ENCODE results near the gene TADA2B.

Gene TADA2B

DNA sequence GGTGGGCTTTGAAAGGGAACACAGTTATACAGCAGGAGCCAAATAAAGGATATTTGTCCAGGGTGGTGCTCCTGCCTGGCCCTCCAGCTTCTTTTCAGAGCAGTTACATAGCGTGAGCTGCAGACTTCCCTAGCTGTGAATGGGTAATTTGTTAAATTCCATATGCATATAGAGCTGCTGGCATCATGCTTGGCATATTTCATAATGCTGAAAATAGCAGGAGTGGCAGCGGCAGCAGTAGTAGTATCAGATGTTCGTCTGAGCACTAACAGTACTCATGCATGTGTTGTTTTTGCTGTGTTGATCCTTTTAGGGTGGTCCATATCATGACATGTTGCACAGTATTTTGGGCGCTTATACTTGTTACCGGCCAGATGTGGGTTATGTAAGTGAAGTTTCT lies 33.6 kb upstream of the TADA2B start:
- no peak overlapping the region for H3K4me3 Mint-ChIP-seq
- H3K9me3 Mint-ChIP-seq, result no peaks in the 10 kb centered on the region
- peaks cover 29% of the 10 kb centered on the region for H3K36me3 Mint-ChIP-seq (ENCODE audit: low read depth)
- H3K4me1 Mint-ChIP-seq, result peaks cover 6% of the 10 kb centered on the region
- H3K27me3 Mint-ChIP-seq, result no peaks in the 10 kb centered on the region
- ATAC-seq (no peak), DNase-seq (no peak)
- no peak overlapping the region for H3K27ac Mint-ChIP-seq

DNA sequence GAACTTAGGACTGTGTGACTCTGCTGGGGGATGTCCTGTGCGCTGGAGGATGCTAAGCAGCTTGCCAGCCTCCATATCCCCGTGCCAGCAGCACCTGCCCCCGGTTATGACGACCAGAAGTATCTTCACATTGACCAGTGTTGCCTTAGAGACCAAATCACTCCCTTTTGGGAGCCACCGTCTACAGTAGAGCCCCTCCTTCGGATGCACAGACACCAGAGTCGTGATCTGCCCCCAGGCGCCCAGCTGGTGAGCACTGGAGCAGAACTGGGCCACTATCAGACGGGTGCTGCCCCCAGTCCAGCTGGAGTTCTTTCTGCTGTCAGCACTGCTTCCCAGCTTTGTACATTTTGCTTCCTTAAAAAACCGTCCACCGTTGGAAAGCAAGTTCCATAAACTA lies 30.0 kb upstream of the TADA2B start:
- no peak overlapping the region for H3K4me3 Mint-ChIP-seq

DNA sequence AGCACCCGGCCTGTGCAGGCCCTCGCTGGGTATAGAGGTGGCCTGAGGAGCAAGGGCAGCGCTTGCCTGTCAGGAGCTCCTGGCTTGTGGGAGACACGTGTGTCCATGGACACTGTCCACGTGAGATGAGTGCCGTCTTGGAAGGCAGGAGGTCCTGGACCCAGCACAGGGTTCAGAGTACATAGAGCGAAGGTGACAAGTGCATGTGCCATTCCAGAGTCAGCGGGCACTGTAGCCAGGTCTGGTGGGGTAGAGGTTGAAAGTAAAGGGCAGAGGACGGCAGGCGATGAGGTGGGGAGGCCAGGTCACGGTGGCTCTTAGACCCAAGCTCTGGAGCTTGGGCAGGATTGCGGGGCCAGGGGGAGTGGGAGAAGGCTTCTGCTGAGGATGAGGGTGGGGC lies 28.4 kb upstream of the TADA2B start:
- H3K36me3 Mint-ChIP-seq (ENCODE audit: low read depth), result peaks cover 25% of the 10 kb centered on the region
- peaks cover 6% of the 10 kb centered on the region for H3K4me1 Mint-ChIP-seq
- H3K27ac Mint-ChIP-seq, result no peak overlapping the region
- no peaks in the 10 kb centered on the region for H3K27me3 Mint-ChIP-seq
- DNase-seq (no peak), ATAC-seq (no peak)
- H3K4me3 Mint-ChIP-seq, result no peak overlapping the region
- H3K9me3 Mint-ChIP-seq, result no peaks in the 10 kb centered on the region

More for the DNA sequence above, 30.0 kb upstream of the TADA2B start:
- ATAC-seq (no peak), DNase-seq (no peak)
- Mint-ChIP-seq H3K27ac (no peak overlapping the region), H3K36me3 (ENCODE audit: low read depth) (peaks cover 33% of the 10 kb centered on the region), H3K4me1 (peaks cover 6% of the 10 kb centered on the region), H3K27me3 (no peaks in the 10 kb centered on the region), H3K9me3 (no peaks in the 10 kb centered on the region)

DNA sequence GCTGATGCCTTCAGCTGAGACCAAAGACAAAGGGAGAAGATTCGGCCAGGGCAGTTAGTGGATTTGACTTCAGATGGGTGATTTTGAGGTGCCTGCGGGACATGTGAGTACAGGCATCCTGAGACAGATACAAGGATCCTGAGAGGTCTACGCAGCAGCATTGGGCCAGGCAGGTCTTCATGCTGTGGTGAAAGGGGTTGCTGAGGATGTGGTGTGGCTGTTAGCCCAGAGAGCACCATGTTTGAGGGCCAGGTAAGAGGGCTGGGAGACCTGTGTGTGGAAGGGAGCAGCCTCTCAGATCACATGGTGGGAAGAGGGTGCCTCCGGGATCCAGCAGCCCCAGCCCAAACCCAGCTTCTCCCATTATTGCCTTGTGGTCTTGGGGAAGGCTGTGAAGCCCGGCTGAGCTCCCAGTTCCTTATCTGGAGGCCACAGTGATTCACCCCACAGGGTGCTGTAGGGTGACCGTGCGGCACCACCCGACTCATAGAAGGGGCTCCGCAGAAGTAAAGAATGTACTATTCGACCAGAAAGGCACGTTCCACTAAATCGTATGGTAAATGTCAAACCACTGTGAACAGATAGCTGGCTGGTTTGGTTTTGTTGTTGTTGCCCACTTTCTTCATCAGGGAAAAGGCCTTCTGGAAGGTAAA lies 27.7 kb upstream of the TADA2B start:
- no peak overlapping the region for H3K4me3 Mint-ChIP-seq
- H3K9me3 Mint-ChIP-seq, result no peaks in the 10 kb centered on the region
- H3K36me3 Mint-ChIP-seq (ENCODE audit: low read depth), result peaks cover 24% of the 10 kb centered on the region
- H3K27ac Mint-ChIP-seq, result no peak overlapping the region
- H3K27me3 Mint-ChIP-seq, result no peaks in the 10 kb centered on the region
- DNase-seq (no peak), ATAC-seq (no peak)
- H3K4me1 Mint-ChIP-seq, result peaks cover 6% of the 10 kb centered on the region

DNA sequence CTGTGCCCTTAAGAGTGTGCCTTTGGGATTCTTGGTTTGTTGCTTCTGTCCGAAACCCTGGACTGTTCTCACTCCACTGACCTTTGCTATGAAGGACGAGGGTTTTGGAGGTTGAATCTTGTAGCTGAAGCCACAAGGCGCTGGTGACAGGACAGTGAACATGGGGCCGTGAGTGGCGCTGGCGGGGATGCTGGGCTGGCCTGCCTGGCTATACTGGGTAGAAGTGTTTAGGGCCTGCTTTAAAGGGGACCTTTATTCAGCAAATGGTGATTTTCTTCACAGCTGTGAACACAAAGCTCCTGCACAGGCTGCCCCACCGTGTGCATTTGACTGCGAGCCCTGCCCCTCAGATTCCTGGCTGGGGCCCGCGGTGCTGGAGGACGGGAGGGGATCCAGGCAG lies 27.1 kb upstream of the TADA2B start:
- no peak overlapping the region for H3K4me3 Mint-ChIP-seq
- H3K9me3 Mint-ChIP-seq, result no peaks in the 10 kb centered on the region
- H3K27me3 Mint-ChIP-seq, result no peaks in the 10 kb centered on the region
- ATAC-seq, result no peak
- peaks cover 24% of the 10 kb centered on the region for H3K36me3 Mint-ChIP-seq (ENCODE audit: low read depth)
- H3K27ac Mint-ChIP-seq, result no peak overlapping the region
- H3K4me1 Mint-ChIP-seq, result peaks cover 6% of the 10 kb centered on the region
- DNase-seq, result no peak

DNA sequence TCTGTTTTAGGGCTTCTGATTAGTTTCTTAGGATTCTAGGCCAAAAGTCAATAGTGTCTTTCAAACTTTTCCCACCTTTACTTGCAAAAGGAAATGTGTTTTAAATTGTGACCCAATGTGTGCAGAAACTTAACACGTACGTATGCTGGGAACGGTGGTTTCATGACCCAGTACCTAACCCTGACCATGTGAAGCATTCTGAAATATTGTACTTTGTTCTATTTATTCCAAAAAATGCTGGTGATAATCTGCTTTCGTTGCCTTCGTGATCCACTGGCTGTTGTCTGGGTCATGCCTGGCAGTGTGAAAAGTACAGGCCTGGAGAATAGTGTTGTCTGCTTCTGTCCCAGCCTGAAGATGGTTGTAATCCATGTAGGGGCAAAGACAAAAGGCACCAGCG lies 26.7 kb upstream of the TADA2B start:
- Mint-ChIP-seq H3K4me3 (no peak overlapping the region), H3K36me3 (ENCODE audit: low read depth) (peaks cover 25% of the 10 kb centered on the region), H3K4me1 (peaks cover 6% of the 10 kb centered on the region), H3K27ac (no peak overlapping the region), H3K9me3 (no peaks in the 10 kb centered on the region), H3K27me3 (no peaks in the 10 kb centered on the region)
- ATAC-seq, result no peak
- no peak for DNase-seq

DNA sequence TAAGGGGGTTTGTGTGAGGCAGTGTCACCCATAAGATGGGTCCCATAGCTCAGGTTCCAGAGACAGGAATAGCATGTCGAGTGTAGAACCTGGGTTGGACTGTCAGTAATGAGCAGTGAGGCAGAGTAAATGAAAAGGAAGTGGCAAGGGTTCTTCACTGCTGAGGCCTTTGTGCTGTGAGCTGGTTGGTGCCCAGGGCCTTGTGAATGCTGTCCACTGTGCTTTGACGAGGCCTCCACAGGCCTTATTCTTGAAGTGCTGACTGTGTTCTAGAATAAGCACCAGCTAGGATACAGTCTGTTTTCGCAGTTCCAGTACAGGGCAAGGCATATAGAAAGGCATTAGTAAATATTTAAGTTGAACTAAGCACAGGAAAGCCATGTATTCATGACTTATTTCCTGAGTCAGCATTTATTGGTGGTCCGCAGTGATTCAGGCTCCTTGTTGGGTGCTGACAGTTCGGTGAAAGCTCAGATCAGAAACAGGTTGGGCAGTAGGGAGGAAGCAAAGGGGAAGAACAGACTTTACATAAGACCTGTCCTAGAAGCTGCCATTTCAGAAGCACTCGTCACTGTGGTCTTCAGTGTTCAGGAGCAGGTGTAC lies 25.6 kb upstream of the TADA2B start:
- Mint-ChIP-seq H3K27ac (peak overlapping the region; percentile 47), H3K9me3 (no peaks in the 10 kb centered on the region), H3K4me3 (no peak overlapping the region), H3K4me1 (peaks cover 6% of the 10 kb centered on the region), H3K27me3 (no peaks in the 10 kb centered on the region), H3K36me3 (ENCODE audit: low read depth) (peaks cover 29% of the 10 kb centered on the region)
- DNase-seq (no peak), ATAC-seq (no peak)

DNA sequence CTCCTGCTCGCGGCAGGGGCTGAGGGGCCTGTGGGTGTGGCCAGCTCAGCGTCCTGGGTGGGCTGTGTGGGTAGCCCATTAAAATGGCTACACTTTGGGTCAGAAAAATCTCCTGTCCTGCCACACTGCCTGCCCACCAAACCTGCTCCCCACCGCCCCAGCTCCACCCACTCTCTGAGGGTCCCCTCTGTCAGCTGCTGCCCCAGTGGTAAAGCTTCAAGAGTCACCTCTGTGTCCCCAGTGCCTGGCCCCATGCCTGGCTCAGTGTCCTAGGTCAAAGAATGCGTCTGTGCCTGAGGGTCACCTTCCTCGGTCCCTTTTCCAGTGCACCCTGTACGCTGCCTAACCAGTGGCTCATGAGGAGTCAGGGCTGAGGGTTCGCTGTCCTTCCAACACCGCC lies 24.9 kb upstream of the TADA2B start:
- no peak overlapping the region for H3K27ac Mint-ChIP-seq
- H3K9me3 Mint-ChIP-seq, result no peaks in the 10 kb centered on the region
- H3K27me3 Mint-ChIP-seq, result no peaks in the 10 kb centered on the region
- H3K36me3 Mint-ChIP-seq (ENCODE audit: low read depth), result peaks cover 28% of the 10 kb centered on the region
- DNase-seq, result no peak
- no peak for ATAC-seq
- H3K4me1 Mint-ChIP-seq, result peaks cover 6% of the 10 kb centered on the region
- no peak overlapping the region for H3K4me3 Mint-ChIP-seq

DNA sequence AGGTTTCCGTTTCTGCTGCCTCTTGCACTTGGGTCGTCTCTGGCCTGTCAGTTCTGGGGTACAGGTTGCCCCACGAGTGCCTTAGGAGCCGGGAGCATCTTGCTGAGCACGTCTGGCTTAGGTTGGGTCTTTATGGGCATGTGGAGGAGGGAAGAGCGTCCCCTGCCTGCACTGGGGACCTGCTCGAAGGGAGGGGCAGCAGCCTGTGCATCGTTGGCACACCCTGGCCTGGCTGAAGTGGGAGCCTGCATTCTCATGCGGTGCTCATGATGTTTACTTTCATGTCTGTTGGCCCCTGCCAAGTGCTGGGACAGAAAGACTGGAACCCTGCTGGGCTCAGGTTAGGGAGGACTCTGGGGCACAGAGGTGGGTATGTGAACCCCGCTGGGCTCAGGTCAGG lies 23.8 kb upstream of the TADA2B start:
- no peak overlapping the region for H3K27ac Mint-ChIP-seq
- no peaks in the 10 kb centered on the region for H3K27me3 Mint-ChIP-seq
- no peaks in the 10 kb centered on the region for H3K9me3 Mint-ChIP-seq
- DNase-seq (no peak), ATAC-seq (no peak)
- H3K4me1 Mint-ChIP-seq, result no peaks in the 10 kb centered on the region
- peaks cover 22% of the 10 kb centered on the region for H3K36me3 Mint-ChIP-seq (ENCODE audit: low read depth)
- H3K4me3 Mint-ChIP-seq, result no peak overlapping the region

DNA sequence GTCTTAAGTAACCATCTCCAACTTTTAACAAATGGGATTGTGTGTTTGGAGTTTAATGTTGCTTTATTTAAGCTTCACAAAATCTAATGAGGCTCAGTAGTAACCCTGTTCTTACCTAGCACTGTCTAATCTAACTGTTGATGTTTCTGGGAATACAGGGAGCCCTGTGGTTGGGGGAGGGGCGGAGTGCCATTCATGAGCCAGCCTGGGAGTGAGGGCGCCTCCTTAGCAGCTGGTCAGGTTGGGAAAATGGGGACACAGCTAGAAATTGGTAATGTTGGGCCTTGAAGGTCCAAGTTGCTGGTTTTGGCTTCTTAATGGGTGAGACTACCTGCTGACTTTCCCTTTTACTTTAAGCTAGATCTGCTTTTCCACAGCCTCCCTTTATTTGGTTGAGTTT lies 22.9 kb upstream of the TADA2B start:
- no peak for DNase-seq
- peaks cover 14% of the 10 kb centered on the region for H3K36me3 Mint-ChIP-seq (ENCODE audit: low read depth)

DNA sequence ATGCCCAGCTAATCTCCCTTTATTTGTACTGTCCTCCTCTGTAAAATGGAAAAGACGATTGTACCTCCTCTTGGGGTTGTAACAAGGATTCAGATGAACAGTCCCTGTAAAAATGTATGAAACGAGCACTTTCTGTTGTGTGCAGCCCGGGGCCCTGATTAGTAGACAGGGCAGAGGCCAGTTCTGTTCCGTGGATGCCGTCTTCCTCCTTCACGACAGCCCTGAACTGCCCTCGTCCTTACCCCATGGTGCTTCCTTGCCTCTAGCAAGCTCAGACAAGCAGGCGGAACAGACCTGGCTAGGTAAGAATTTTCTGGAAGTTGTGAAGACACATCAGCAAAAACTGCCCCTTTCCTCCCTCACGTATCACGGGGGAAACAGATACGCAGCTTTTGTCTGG lies 22.3 kb upstream of the TADA2B start:
- Mint-ChIP-seq H3K36me3 (ENCODE audit: low read depth) (peaks cover 13% of the 10 kb centered on the region), H3K4me1 (no peaks in the 10 kb centered on the region), H3K4me3 (no peak overlapping the region), H3K27ac (no peak overlapping the region), H3K27me3 (no peaks in the 10 kb centered on the region), H3K9me3 (no peaks in the 10 kb centered on the region)
- no peak for ATAC-seq
- DNase-seq, result no peak

More for the DNA sequence above, 22.9 kb upstream of the TADA2B start:
- Mint-ChIP-seq H3K4me3 (no peak overlapping the region), H3K27ac (no peak overlapping the region), H3K27me3 (no peaks in the 10 kb centered on the region), H3K9me3 (no peaks in the 10 kb centered on the region), H3K4me1 (no peaks in the 10 kb centered on the region)
- ATAC-seq, result no peak

DNA sequence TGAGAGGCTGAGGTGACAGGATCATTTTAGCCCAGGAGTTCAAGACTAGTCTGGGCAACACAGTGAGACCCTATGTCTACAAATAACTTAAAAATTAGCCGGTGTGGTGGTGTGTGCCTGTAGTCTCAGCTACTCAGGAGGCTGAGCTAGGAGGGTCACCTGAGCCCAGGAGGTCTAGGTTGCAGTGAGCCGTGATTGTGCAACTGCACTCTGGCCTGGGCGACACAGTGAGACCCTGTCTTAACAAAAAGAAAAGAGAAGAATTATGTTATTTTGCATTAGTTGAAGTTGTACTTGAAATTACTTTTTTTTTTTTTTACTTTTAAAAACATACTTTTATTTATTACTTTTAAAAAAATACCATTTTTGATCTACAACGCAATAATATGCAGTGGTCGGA lies 21.8 kb upstream of the TADA2B start:
- H3K4me3 Mint-ChIP-seq, result no peak overlapping the region
- DNase-seq (no peak), ATAC-seq (no peak)
- no peaks in the 10 kb centered on the region for H3K4me1 Mint-ChIP-seq
- H3K27me3 Mint-ChIP-seq, result no peaks in the 10 kb centered on the region
- peaks cover 16% of the 10 kb centered on the region for H3K36me3 Mint-ChIP-seq (ENCODE audit: low read depth)
- no peak overlapping the region for H3K27ac Mint-ChIP-seq
- H3K9me3 Mint-ChIP-seq, result no peaks in the 10 kb centered on the region

DNA sequence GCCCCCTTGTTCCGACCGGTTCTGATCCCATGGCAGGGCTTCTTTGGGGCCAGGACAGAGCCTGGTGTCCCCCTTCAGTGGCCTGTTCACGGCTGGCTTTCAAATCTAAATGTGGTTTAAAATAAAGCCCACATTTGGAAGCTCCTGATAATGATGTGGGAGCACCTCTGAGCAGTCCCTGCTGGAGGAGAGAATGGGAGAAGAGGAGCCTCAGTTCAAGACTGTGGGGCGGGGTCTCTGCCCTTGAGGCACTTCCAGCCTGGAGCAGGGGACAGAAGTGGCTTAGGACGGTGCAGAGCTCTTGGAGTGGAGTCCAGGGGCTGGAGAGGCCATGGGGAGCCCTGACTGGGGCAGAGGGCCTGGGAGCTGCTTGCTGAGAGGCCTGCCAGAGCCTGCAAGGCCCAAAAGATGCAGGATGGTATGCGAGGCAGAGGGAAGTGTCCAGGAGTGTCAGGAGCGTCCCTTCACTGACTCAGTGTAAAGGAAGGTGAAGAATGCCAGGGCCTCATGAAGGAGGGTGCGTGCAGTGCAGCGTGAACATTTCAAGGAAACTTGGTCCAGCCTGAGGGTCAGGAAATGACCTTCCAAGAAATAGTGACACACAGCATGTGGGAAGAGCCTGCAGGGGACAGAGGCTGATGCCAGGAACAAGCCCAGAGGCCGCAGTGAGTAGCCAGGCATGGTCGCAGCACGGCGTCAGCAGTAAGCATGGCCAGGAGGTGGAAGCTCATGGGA lies 21.1 kb upstream of the TADA2B start:
- no peak for DNase-seq

DNA sequence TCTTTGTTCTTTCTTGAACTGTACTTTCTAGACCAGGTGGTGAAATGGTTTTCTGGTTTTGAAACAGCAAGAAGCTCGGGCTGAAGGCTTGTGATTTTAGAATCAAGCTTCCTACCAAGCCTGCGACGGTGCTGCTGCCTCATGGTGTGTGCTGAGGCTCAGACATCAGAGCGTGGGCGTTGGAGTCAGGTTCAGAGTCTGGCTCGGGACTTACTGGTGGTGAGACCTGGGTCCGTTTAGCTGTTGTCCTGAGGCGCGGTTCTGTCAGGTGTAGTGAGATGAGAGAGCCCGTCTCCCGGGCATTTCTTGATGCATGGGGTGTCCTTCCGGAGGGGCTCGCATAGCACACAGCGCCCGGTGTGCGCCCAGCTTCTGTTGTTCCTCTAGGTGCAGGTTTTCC lies 19.7 kb upstream of the TADA2B start:
- Mint-ChIP-seq H3K4me1 (no peaks in the 10 kb centered on the region), H3K27me3 (no peaks in the 10 kb centered on the region), H3K36me3 (ENCODE audit: low read depth) (peaks cover 24% of the 10 kb centered on the region), H3K9me3 (no peaks in the 10 kb centered on the region), H3K4me3 (no peak overlapping the region), H3K27ac (no peak overlapping the region)
- ATAC-seq (no peak), DNase-seq (no peak)

More for the DNA sequence above, 21.1 kb upstream of the TADA2B start:
- no peak for ATAC-seq
- Mint-ChIP-seq H3K9me3 (no peaks in the 10 kb centered on the region), H3K4me3 (no peak overlapping the region), H3K27me3 (no peaks in the 10 kb centered on the region), H3K36me3 (ENCODE audit: low read depth) (peaks cover 15% of the 10 kb centered on the region), H3K27ac (no peak overlapping the region), H3K4me1 (no peaks in the 10 kb centered on the region)

DNA sequence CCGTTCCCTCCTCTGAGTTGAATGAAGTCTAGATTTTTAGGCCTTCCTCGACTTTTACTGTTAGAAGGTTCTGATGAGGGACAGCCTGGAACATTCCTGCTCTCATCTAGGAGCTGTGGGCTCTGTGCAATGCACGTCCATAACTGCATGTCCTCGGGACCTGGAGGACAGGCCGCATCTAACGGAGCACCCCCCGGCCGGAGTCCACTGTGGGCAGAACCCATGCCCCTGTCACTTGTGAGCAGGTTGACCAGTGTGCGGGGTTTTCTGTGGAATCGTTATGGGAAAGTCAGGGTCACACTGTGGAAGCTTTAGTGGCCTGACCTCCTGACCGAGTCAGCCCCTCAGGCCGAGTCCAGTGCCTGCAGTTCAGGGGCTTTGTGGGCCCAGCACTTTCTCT lies 19.3 kb upstream of the TADA2B start:
- no peak for ATAC-seq
- Mint-ChIP-seq H3K4me1 (no peaks in the 10 kb centered on the region), H3K36me3 (ENCODE audit: low read depth) (peaks cover 24% of the 10 kb centered on the region), H3K4me3 (no peak overlapping the region), H3K27me3 (no peaks in the 10 kb centered on the region), H3K27ac (no peak overlapping the region), H3K9me3 (no peaks in the 10 kb centered on the region)
- no peak for DNase-seq
